ENCODE results near the gene NEU3.

Gene NEU3

GRCh38 chr11:74988541-74989259 is at the start of gene NEU3:
Gene NEU3, plus strand, starts transcription at chr11:74988933. Its CDS starts 128 bp downstream, at chr11:74989061.
- Histone ChIP-seq H3K9ac (ENCODE audit: low read length) (peak within 1 kb of the TSS; percentile 86), H2AFZ (ENCODE audit: low read depth, low read length) (peak within 1 kb of the TSS; percentile 91), H3K79me2 (ENCODE audit: low read length) (peaks cover 19% of the 10 kb centered on the region), H3K27ac (ENCODE audit: low read length) (peak within 1 kb of the TSS; percentile 45), H3K36me3 (replicated peaks; ENCODE audit: low read depth, low read length) (peaks cover 8% of the 10 kb centered on the region), H3K27me3 (ENCODE audit: low read depth, low read length) (no peaks in the 10 kb centered on the region), H3K4me2 (ENCODE audit: low read length) (peak within 1 kb of the TSS; percentile 92), H3K9me3 (ENCODE audit: insufficient read depth, low read length) (no peaks in the 10 kb centered on the region), H3K4me1 (ENCODE audit: low read length) (peaks cover 26% of the 10 kb centered on the region), H4K20me1 (ENCODE audit: insufficient read depth, low read length) (no peaks in the 10 kb centered on the region), H3K4me3 (ENCODE audit: low read length) (peak within 1 kb of the TSS; percentile 91)
- TF ChIP-seq EZH2phosphoT487 (IDR thresholded peaks at IDR 0.05; ENCODE audit: low read depth) (no peak), CTCF (IDR thresholded peaks at IDR 0.05; ENCODE audit: low read depth, low read length) (no peak)

GRCh38 chr11:74941492-74941891 is 47.2 kb upstream of the NEU3 start:
- Histone ChIP-seq H3K27ac (ENCODE audit: low read length) (no peak overlapping the region), H3K9ac (ENCODE audit: low read length) (no peak overlapping the region), H3K79me2 (ENCODE audit: low read length) (no peaks in the 10 kb centered on the region), H3K4me3 (ENCODE audit: low read length) (no peak overlapping the region), H3K9me3 (ENCODE audit: insufficient read depth, low read length) (no peaks in the 10 kb centered on the region), H2AFZ (ENCODE audit: low read depth, low read length) (no peak overlapping the region), H3K4me2 (ENCODE audit: low read length) (no peak overlapping the region), H3K27me3 (ENCODE audit: low read depth, low read length) (no peaks in the 10 kb centered on the region), H3K36me3 (replicated peaks; ENCODE audit: low read depth, low read length) (peaks cover 8% of the 10 kb centered on the region), H4K20me1 (ENCODE audit: insufficient read depth, low read length) (no peaks in the 10 kb centered on the region), H3K4me1 (ENCODE audit: low read length) (peaks cover 7% of the 10 kb centered on the region)
- no peak for TF ChIP-seq CTCF (IDR thresholded peaks at IDR 0.05; ENCODE audit: low read depth, low read length)
- no peak for TF ChIP-seq EZH2phosphoT487 (IDR thresholded peaks at IDR 0.05; ENCODE audit: low read depth)

- TF ChIP-seq CTCF (IDR thresholded peaks at IDR 0.05; ENCODE audit: low read depth, low read length), result no peak
- Histone ChIP-seq H3K79me2 (ENCODE audit: low read length) (no peaks in the 10 kb centered on the region), H3K27me3 (ENCODE audit: low read depth, low read length) (no peaks in the 10 kb centered on the region), H4K20me1 (ENCODE audit: insufficient read depth, low read length) (no peaks in the 10 kb centered on the region), H3K9ac (ENCODE audit: low read length) (no peak overlapping the region), H3K27ac (ENCODE audit: low read length) (no peak overlapping the region), H3K4me1 (ENCODE audit: low read length) (peaks cover 7% of the 10 kb centered on the region), H3K36me3 (replicated peaks; ENCODE audit: low read depth, low read length) (peaks cover 6% of the 10 kb centered on the region), H2AFZ (ENCODE audit: low read depth, low read length) (no peak overlapping the region), H3K4me3 (ENCODE audit: low read length) (no peak overlapping the region), H3K4me2 (ENCODE audit: low read length) (no peak overlapping the region), H3K9me3 (ENCODE audit: insufficient read depth, low read length) (no peaks in the 10 kb centered on the region)
Measured at GRCh38 chr11:74942073-74942759, 46.5 kb upstream of the NEU3 start.

- H3K4me2 ChIP-seq (ENCODE audit: low read length), result peak overlapping the region; percentile 87
- peaks cover 19% of the 10 kb centered on the region for H3K36me3 ChIP-seq (replicated peaks; ENCODE audit: low read depth, low read length)
- peaks cover 56% of the 10 kb centered on the region for H3K79me2 ChIP-seq (ENCODE audit: low read length)
- peak overlapping the region; percentile 86 for H3K4me3 ChIP-seq (ENCODE audit: low read length)
- H3K4me1 ChIP-seq (ENCODE audit: low read length), result peaks cover 37% of the 10 kb centered on the region
- H3K9me3 ChIP-seq (ENCODE audit: insufficient read depth, low read length), result no peaks in the 10 kb centered on the region
- no peak for TF ChIP-seq EZH2phosphoT487 (IDR thresholded peaks at IDR 0.05; ENCODE audit: low read depth)
- peak overlapping the region; percentile 95 for H2AFZ ChIP-seq (ENCODE audit: low read depth, low read length)
- peak overlapping the region; percentile 82 for H3K9ac ChIP-seq (ENCODE audit: low read length)
- peak overlapping the region; percentile 28; the same call in 1 of the 2 replicates for H3K27ac ChIP-seq (ENCODE audit: low read length)
- H4K20me1 ChIP-seq (ENCODE audit: insufficient read depth, low read length), result peaks cover 27% of the 10 kb centered on the region
- no peaks in the 10 kb centered on the region for H3K27me3 ChIP-seq (ENCODE audit: low read depth, low read length)
Measured at GRCh38 chr11:74948546-74948897, 40.2 kb upstream of the NEU3 start.
